GM06990 (cell line): ENCODE data around the gene PPID.

Experiments
- DNase-seq: peaks from one replicate; pipeline ENCODE4 v3.0.0-alpha.2; 2011; ENCODE audit not compliant: insufficient read length; ENCODE audit errors: extremely low read depth
- H3K27me3 ChIP-seq: replicated peaks from 2 replicates; pipeline ENCODE4 v1.6.0; 2011; ENCODE audit warnings: low read length; ENCODE audit not compliant: control insufficient read depth, insufficient read depth
- H3K36me3 ChIP-seq: 2 replicates; pipeline ENCODE4 v1.5.1; 2011; ENCODE audit warnings: low read length; ENCODE audit not compliant: control insufficient read depth, insufficient read depth
- H3K4me3 ChIP-seq: replicated peaks from 2 replicates; pipeline ENCODE4 v1.5.1; 2011; ENCODE audit warnings: low read depth, mild to moderate bottlenecking, control low read depth, low read length
- CTCF ChIP-seq: IDR thresholded peaks from 2 replicates; pipeline ENCODE4 v1.5.1; 2011; ENCODE audit warnings: low read length, control low read depth, mild to moderate bottlenecking, inconsistent platforms; ENCODE audit not compliant: insufficient read depth, poor library complexity, severe bottlenecking

PPID gene

GRCh38 chr4:158741326-158742021, 18.3 kb upstream of the PPID start:
- no peaks in the 10 kb centered on the region for H3K27me3 ChIP-seq
- DNase-seq: no peak
- H3K36me3 ChIP-seq: no peaks in the 10 kb centered on the region
- no peak for TF ChIP-seq CTCF
- H3K4me3 ChIP-seq: no peak overlapping the region

- TF ChIP-seq CTCF: no peak
- DNase-seq: no peak
Observed at GRCh38 chr4:158739600-158739999, 16.4 kb upstream of the PPID start.

GRCh38 chr4:158738866-158739265, 15.7 kb upstream of the PPID start:
- no peak for DNase-seq
- no peaks in the 10 kb centered on the region for H3K36me3 ChIP-seq
- H3K27me3 ChIP-seq: no peaks in the 10 kb centered on the region
- H3K4me3 ChIP-seq: no peak overlapping the region
- no peak for TF ChIP-seq CTCF

More at GRCh38 chr4:158739600-158739999, 16.4 kb upstream of the PPID start:
- Histone ChIP-seq H3K36me3 (no peaks in the 10 kb centered on the region), H3K4me3 (no peak overlapping the region), H3K27me3 (no peaks in the 10 kb centered on the region)

- TF ChIP-seq CTCF: peak; percentile 76
- H3K27me3 ChIP-seq: no peaks in the 10 kb centered on the region
- no peak overlapping the region for H3K4me3 ChIP-seq
- DNase-seq: no peak
- no peaks in the 10 kb centered on the region for H3K36me3 ChIP-seq
Observed at GRCh38 chr4:158729716-158730559, 6.7 kb upstream of the PPID start.

- no peak overlapping the region for H3K4me3 ChIP-seq
- H3K36me3 ChIP-seq: no peaks in the 10 kb centered on the region
- no peak for DNase-seq
- H3K27me3 ChIP-seq: no peaks in the 10 kb centered on the region
- no peak for TF ChIP-seq CTCF
Observed at GRCh38 chr4:158728236-158728635, 5.0 kb upstream of the PPID start.
